ENCODE data around the gene EFNA5.

EFNA5 gene

DNA sequence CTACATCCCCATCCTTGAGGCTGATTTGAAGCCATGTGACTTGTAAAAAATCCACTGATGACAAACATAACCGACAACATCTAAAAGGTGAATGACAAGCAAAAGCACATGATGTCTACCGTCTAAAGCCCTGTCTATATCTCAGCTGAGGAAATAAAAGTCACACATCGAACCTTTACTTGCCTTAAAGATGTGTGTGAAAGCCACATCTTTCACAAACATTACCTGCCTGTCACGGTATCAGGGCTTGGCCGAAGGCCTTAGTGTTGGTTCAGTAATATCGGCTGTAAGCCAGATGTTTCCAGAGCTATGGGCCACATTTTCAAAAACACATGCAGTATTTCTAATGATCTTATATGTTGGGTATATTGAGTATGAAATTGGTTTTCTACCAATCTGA, 125.8 kb downstream of the EFNA5 start:
- H3K4me3 ChIP-seq (ENCODE audit: low read depth, low read length) = no peak overlapping the region
- TF ChIP-seq CTCF (IDR thresholded peaks at IDR 0.05; ENCODE audit: insufficient read depth, low read depth, low read length, missing control alignments) = no peak
- DNase-seq (ENCODE audit: low read depth) = no peak

GRCh38 chr5:107544476-107544875, 126.3 kb downstream of the EFNA5 start:
- TF ChIP-seq CTCF (IDR thresholded peaks at IDR 0.05; ENCODE audit: insufficient read depth, low read depth, low read length, missing control alignments) = no peak
- no peak overlapping the region for H3K4me3 ChIP-seq (ENCODE audit: low read depth, low read length)
- no peak for DNase-seq (ENCODE audit: low read depth)

DNA sequence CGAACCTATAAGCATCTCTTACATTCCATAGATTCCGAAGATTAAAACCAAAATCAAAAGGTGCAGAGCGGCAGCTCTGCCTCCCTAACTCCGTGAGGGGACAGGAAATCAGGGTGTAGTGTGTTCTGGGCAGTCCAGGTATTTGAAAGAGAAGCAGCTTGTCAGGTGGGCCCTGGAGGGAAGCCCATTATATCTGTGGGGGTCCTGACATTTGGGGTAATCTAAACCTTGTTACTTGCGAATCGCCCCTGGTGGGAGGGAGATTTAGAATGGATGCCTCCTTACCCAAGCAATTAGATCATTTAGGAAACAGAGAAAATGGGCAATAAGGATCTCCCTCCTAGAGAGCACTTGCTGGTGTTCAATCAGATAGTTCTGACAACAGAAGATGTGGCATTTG, 126.9 kb downstream of the EFNA5 start:
- no peak overlapping the region for H3K4me3 ChIP-seq (ENCODE audit: low read depth, low read length)
- no peak for TF ChIP-seq CTCF (IDR thresholded peaks at IDR 0.05; ENCODE audit: insufficient read depth, low read depth, low read length, missing control alignments)
- no peak for DNase-seq (ENCODE audit: low read depth)

GRCh38 chr5:107542831-107543231, 127.9 kb downstream of the EFNA5 start:
- DNase-seq (ENCODE audit: low read depth) = no peak
- TF ChIP-seq CTCF (IDR thresholded peaks at IDR 0.05; ENCODE audit: insufficient read depth, low read depth, low read length, missing control alignments) = no peak
- H3K4me3 ChIP-seq (ENCODE audit: low read depth, low read length) = no peak overlapping the region

GRCh38 chr5:107542428-107542827, 128.3 kb downstream of the EFNA5 start:
- no peak for TF ChIP-seq CTCF (IDR thresholded peaks at IDR 0.05; ENCODE audit: insufficient read depth, low read depth, low read length, missing control alignments)
- peak; percentile 81 for DNase-seq (ENCODE audit: low read depth)
- peak overlapping the region; percentile 26 for H3K4me3 ChIP-seq (ENCODE audit: low read depth, low read length)

DNA sequence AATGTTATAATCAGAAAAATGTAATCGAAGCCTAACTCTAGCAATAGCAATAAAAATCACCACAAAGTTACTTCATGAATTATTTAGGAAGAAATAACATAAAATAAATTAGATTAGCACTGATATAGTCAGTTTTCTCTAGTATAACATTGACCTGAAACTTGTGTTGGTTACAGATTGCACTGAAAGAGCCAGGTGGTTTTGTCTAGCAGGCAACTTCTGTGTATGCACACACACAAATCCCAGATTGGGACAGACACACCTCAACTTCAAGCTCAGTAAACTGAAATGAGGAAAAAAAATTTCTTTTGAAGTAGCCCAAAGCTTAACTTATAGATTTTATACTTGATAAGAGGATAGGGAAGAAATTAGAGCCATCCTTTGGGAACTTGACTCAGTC, 129.3 kb downstream of the EFNA5 start:
- peak; percentile 60 for DNase-seq (ENCODE audit: low read depth)
- no peak overlapping the region for H3K4me3 ChIP-seq (ENCODE audit: low read depth, low read length)
- no peak for TF ChIP-seq CTCF (IDR thresholded peaks at IDR 0.05; ENCODE audit: insufficient read depth, low read depth, low read length, missing control alignments)

DNA sequence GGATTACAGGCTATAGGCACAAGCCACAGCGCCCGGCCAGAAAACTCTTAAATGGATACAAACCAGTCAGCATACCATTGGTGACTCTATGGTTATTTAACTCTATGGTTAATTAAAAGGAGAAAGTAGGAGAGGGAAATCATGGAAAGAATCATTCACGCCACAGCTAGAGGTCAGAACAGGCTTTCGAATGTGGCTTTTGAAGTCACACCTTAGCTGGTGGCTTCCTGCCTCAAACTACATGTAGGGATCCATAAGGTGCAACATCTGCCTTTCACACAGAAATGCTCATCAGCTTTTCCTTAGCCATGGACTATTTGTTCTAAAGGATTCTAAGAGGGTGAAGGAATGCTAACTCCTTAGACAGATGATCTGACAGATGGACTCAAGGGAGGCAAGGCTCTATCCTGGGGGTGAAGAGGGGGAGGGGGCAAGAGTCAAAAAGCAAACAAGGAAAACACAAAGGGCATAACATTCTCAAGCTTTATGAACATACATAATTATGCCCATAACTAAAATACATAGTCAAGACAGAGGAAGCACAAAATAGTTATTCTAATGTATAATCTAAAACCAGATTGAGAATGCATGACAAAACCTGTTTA, 130.9 kb downstream of the EFNA5 start:
- H3K4me3 ChIP-seq (ENCODE audit: low read depth, low read length) = no peak overlapping the region
- no peak for TF ChIP-seq CTCF (IDR thresholded peaks at IDR 0.05; ENCODE audit: insufficient read depth, low read depth, low read length, missing control alignments)
- no peak for DNase-seq (ENCODE audit: low read depth)

Measured in GM12865 (cell line).